Activated naive CD8-positive, alpha-beta T cell (primary cell): Measurements from ENCODE around the gene NUDT13.

Source experiments
- H3K27ac Mint-ChIP-seq: one replicate; pipeline ENCODE4 v1.8.0; 2021; ENCODE audit warnings: mixed read lengths
- H3K27me3 Mint-ChIP-seq: one replicate; pipeline ENCODE4 v1.8.0; 2021; ENCODE audit warnings: mixed read lengths
- H3K36me3 Mint-ChIP-seq: one replicate; pipeline ENCODE4 v1.8.0; 2021; ENCODE audit warnings: mixed read lengths
- H3K4me1 Mint-ChIP-seq: one replicate; pipeline ENCODE4 v1.8.0; 2021; ENCODE audit warnings: low read depth, mixed read lengths
- H3K4me3 Mint-ChIP-seq: one replicate; pipeline ENCODE4 v1.8.0; 2021; ENCODE audit warnings: mild to moderate bottlenecking, mixed read lengths
- H3K9me3 Mint-ChIP-seq: one replicate; pipeline ENCODE4 v1.8.0; 2021; ENCODE audit warnings: low read depth, mixed read lengths

Gene NUDT13

GRCh38 chr10:73167783-73168464 is 57.7 kb downstream of the NUDT13 start, which contains the start of the genes ECD and FAM149B1:
Gene ECD (minus strand): TSS chr10:73168008. CDS start chr10:73163937, 4,071 bp downstream.
Gene FAM149B1 (plus strand): TSS chr10:73168119. CDS start chr10:73168340, 221 bp downstream.
- Mint-ChIP-seq H3K4me1 (peaks cover 41% of the 10 kb centered on the region), H3K9me3 (no peaks in the 10 kb centered on the region), H3K27ac (peak within 1 kb of the TSS; percentile 99), H3K36me3 (no peaks in the 10 kb centered on the region), H3K4me3 (peak within 1 kb of the TSS; percentile 100), H3K27me3 (no peaks in the 10 kb centered on the region)

DNA sequence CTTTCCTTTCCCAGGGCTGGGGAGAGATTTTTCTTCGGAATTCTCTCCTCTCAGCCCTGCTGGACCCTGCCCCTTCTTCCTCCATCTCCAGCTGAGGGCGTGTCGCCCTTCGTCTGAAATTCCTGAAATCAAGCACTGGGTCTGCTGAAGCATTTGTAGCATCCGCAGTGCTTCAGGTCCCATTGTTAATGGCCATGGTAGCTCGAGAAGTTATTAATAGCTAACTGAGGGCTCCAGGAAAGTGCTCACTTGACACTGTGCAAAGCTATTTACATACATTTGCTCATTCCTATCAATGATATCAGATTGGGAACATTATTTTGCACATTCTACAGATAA is 58.2 kb downstream of the NUDT13 start:
- Mint-ChIP-seq H3K27ac (peak overlapping the region; percentile 89), H3K9me3 (no peaks in the 10 kb centered on the region), H3K4me1 (peaks cover 37% of the 10 kb centered on the region)

GRCh38 chr10:73169320-73169719 is 59.1 kb downstream of the NUDT13 start:
- H3K36me3 Mint-ChIP-seq, result no peaks in the 10 kb centered on the region
- peak overlapping the region; percentile 52 for H3K4me3 Mint-ChIP-seq
- no peak overlapping the region for H3K27ac Mint-ChIP-seq
- peaks cover 31% of the 10 kb centered on the region for H3K4me1 Mint-ChIP-seq
- no peaks in the 10 kb centered on the region for H3K27me3 Mint-ChIP-seq
- H3K9me3 Mint-ChIP-seq, result no peaks in the 10 kb centered on the region

More for the DNA sequence above, 58.2 kb downstream of the NUDT13 start:
- H3K27me3 Mint-ChIP-seq, result no peaks in the 10 kb centered on the region
- no peaks in the 10 kb centered on the region for H3K36me3 Mint-ChIP-seq
- H3K4me3 Mint-ChIP-seq, result peak overlapping the region; percentile 100

DNA sequence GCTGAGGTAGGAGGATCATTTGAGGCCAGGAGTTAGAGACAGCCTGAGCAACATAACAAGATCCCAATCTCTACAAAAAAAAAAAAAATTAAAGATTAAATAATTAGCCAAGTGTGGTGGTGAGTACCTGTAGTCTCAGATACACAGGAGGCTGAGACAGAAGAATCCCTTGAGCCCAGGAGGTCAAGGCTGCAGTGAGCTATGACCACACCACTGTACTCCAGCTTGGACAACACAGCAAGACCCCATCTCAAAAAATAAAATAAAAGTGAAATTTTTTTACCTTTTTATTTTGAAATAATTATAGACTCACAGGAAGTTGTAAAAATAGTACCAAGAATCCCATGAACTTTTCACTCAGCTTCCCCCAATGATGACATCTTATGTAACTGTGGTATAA is 62.6 kb downstream of the NUDT13 start:
- no peaks in the 10 kb centered on the region for H3K27me3 Mint-ChIP-seq

GRCh38 chr10:73174148-73174925 is 64.1 kb downstream of the NUDT13 start:
- H3K9me3 Mint-ChIP-seq, result no peaks in the 10 kb centered on the region
- no peaks in the 10 kb centered on the region for H3K27me3 Mint-ChIP-seq
- no peaks in the 10 kb centered on the region for H3K4me1 Mint-ChIP-seq
- H3K4me3 Mint-ChIP-seq, result no peak overlapping the region
- no peak overlapping the region for H3K27ac Mint-ChIP-seq
- H3K36me3 Mint-ChIP-seq, result peaks cover 6% of the 10 kb centered on the region

More for the DNA sequence above, 62.6 kb downstream of the NUDT13 start:
- Mint-ChIP-seq H3K4me1 (peaks cover 6% of the 10 kb centered on the region), H3K27ac (no peak overlapping the region), H3K4me3 (no peak overlapping the region), H3K36me3 (peaks cover 4% of the 10 kb centered on the region), H3K9me3 (no peaks in the 10 kb centered on the region)
